Vagina (tissue), 2 donors: Measurements from ENCODE around the gene FBXO7. TPM values are rescaled to one million over a fixed set of nuclear protein-coding genes. Genes with fewer than 3 reads are reported as not detected.
A peak's percentile ranks its signal among the peaks of the same experiment; 100 is the strongest.

Source experiments
- DNase-seq, 2 donors: peaks; one replicate each; pipeline ENCODE4 v3.0.0-alpha.2; 2017; ENCODE audit errors: extremely low spot score in 2 of 2
- H3K27ac ChIP-seq: fragments of 200-600 bp; sonication (generic); one replicate; pipeline ENCODE4 v1.5.1; 2019
- H3K27me3 ChIP-seq: fragments of 200-600 bp; sonication (generic); one replicate; pipeline ENCODE4 v1.5.1; 2019
- H3K36me3 ChIP-seq, 2 donors: fragments of 200-600 bp; sonication (generic); one replicate each; pipeline ENCODE4 v1.5.1; 2017 to 2019
- H3K4me1 ChIP-seq: fragments of 200-600 bp; sonication (generic); one replicate; pipeline ENCODE4 v1.5.1; 2019
- H3K4me3 ChIP-seq, 2 donors: fragments of 200-600 bp; sonication (generic); 1 replicate in 1 of 2; 2 replicates in 1 of 2; pipeline ENCODE4 v1.5.1; 2016 to 2019
- H3K9me3 ChIP-seq: fragments of 200-600 bp; sonication (generic); one replicate; pipeline ENCODE4 v1.5.1; 2019
- CTCF ChIP-seq, 3 experiments: fragments of 450-650 bp in 2 of 3; fragments of 200-600 bp in 1 of 3; sonication (generic) in 1 of 3; IDR thresholded peaks; one replicate each; pipeline ENCODE4 v1.5.1; 2017 to 2019; ENCODE audit warnings: antibody characterized with exemption in 3 of 3, mild to moderate bottlenecking in 2 of 3, moderate library complexity in 2 of 3
- POLR2A ChIP-seq, 2 donors: fragments of 450-650 bp; IDR thresholded peaks; one replicate each; pipeline ENCODE4 v1.6.1; 2017; ENCODE audit warnings: antibody characterized with exemption in 2 of 2, mild to moderate bottlenecking in 2 of 2, moderate library complexity in 2 of 2
- POLR2AphosphoS5 ChIP-seq, 2 donors: sonication (generic); formaldehyde crosslinking; IDR thresholded peaks; one replicate each; pipeline ENCODE4 v1.9.0; 2017; ENCODE audit warnings: antibody characterized with exemption in 2 of 2, mild to moderate bottlenecking in 2 of 2, low read depth in 1 of 2; ENCODE audit not compliant: insufficient read depth in 1 of 2
- intact Hi-C: fragments of 100-400 bp; cut with DNase I; formaldehyde crosslinking; loops from one replicate; pipeline ENCODE4 v1.15.1; 2023
- total RNA-seq: library from RNA; depleted of rRNA; stranded (reverse); fragments of >200 nt; gene quantifications from one replicate; pipeline ENCODE4 v1.2.3, GENCODE V29; 2016

Gene FBXO7
- total RNA-seq, 1 donor from 2014 or later = 70.2 TPM

DNA sequence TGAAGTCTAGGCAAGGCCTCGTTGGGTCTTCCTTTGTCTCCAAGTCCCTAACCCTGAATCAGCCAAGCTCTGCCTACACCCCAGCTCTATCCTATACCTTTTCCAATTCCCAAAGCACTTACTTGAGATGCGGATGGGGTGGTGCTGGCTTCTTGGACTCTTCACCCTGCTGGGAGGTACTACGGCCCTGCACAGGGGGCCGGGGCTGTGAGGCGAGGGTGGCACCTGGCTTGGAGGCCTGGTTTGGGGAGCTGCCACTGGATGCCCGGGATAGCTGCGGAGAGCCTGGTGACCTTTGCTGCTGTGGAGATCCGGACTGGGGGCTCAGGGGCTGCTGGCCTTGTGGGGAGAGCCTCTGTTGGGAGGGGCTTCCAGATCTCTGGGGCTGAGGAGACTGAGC lies 43.3 kb downstream of the FBXO7 start:
- peak in 1 of 2 donors; percentile 72 for DNase-seq
- no peaks in the 10 kb centered on the region for H3K36me3 ChIP-seq
- TF ChIP-seq POLR2A (IDR thresholded peaks at IDR 0.05) (no peak), POLR2AphosphoS5 (IDR thresholded peaks at IDR 0.05; ENCODE audit: insufficient read depth in 1 of 2, low read depth in 1 of 2) (no peak), CTCF (IDR thresholded peaks at IDR 0.05) (no peak)
- H3K27ac ChIP-seq = no peak overlapping the region
- intact Hi-C loops = no loop called here
- H3K4me3 ChIP-seq = no peak overlapping the region
- H3K9me3 ChIP-seq = no peaks in the 10 kb centered on the region
- no peaks in the 10 kb centered on the region for H3K4me1 ChIP-seq
- H3K27me3 ChIP-seq = no peaks in the 10 kb centered on the region

GRCh38 chr22:32518381-32518780 lies 43.8 kb downstream of the FBXO7 start:
- Histone ChIP-seq H3K4me3 (no peak overlapping the region), H3K4me1 (no peaks in the 10 kb centered on the region), H3K36me3 (no peaks in the 10 kb centered on the region), H3K27ac (no peak overlapping the region), H3K27me3 (no peaks in the 10 kb centered on the region), H3K9me3 (no peaks in the 10 kb centered on the region)
- intact Hi-C loops = no loop called here
- no peak for DNase-seq
- TF ChIP-seq CTCF (IDR thresholded peaks at IDR 0.05) = no peak
- no peak for TF ChIP-seq POLR2AphosphoS5 (IDR thresholded peaks at IDR 0.05; ENCODE audit: insufficient read depth in 1 of 2, low read depth in 1 of 2)
- TF ChIP-seq POLR2A (IDR thresholded peaks at IDR 0.05) = no peak

- Histone ChIP-seq H3K9me3 (no peaks in the 10 kb centered on the region), H3K27me3 (no peaks in the 10 kb centered on the region), H3K4me3 (no peak overlapping the region), H3K4me1 (no peaks in the 10 kb centered on the region), H3K27ac (no peak overlapping the region), H3K36me3 (no peaks in the 10 kb centered on the region)
- no peak for TF ChIP-seq POLR2A (IDR thresholded peaks at IDR 0.05)
- TF ChIP-seq POLR2AphosphoS5 (IDR thresholded peaks at IDR 0.05; ENCODE audit: insufficient read depth in 1 of 2, low read depth in 1 of 2) = no peak
- TF ChIP-seq CTCF (IDR thresholded peaks at IDR 0.05) = no peak
- intact Hi-C loops = no loop called here
- DNase-seq = no peak
These were observed 44.2 kb downstream of the FBXO7 start for GRCh38 chr22:32518848-32519247.

DNA sequence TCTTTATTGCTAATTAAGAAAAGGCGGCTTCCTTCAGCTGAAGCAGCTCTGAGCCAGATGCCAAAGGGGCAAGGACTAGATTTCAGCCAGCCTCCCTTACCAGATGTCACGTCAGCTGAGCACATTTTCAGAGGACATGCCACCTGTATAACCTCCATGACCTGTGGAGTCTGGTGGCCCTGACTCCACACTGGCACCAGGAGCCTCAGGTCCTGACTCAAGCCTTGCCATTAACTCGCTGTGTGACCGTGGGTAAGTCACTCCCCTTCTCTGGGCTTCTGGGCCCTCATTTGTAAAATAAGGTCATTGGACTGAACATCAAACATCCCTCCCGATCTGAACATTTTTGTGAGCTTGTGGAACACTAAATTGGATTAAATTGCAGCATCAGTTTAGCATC lies 46.0 kb downstream of the FBXO7 start:
- intact Hi-C loops = no loop called here
- Histone ChIP-seq H3K4me3 (no peak overlapping the region), H3K27me3 (no peaks in the 10 kb centered on the region), H3K36me3 (no peaks in the 10 kb centered on the region), H3K4me1 (no peaks in the 10 kb centered on the region), H3K27ac (no peak overlapping the region), H3K9me3 (no peaks in the 10 kb centered on the region)
- TF ChIP-seq CTCF (IDR thresholded peaks at IDR 0.05) = no peak
- no peak for DNase-seq

DNA sequence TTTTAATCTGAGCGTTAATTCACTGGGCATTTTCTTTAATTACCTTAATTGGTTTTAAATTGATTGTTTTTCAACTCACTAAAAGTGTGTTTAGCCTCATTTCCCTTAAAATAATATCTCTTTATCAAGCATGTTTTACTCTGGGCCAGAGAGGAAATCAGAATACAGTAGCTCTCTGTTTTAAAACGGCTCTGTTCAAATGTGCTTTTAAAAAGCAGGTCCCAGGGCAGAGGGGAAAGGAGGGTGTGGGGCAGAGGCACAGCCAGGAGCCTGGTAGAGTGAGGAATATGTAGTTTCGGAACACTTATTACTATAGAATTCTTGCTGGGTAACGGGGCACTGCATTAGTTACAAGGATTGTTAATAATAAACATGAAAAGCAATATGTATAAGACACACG lies 47.6 kb downstream of the FBXO7 start:
- no peak for TF ChIP-seq POLR2A (IDR thresholded peaks at IDR 0.05)
- no peak for TF ChIP-seq POLR2AphosphoS5 (IDR thresholded peaks at IDR 0.05; ENCODE audit: insufficient read depth in 1 of 2, low read depth in 1 of 2)
- TF ChIP-seq CTCF (IDR thresholded peaks at IDR 0.05) = no peak
- DNase-seq = no peak
- intact Hi-C loops = no loop called here
- Histone ChIP-seq H3K4me1 (no peaks in the 10 kb centered on the region), H3K4me3 (no peak overlapping the region), H3K27ac (no peak overlapping the region), H3K27me3 (no peaks in the 10 kb centered on the region), H3K36me3 (no peaks in the 10 kb centered on the region), H3K9me3 (no peaks in the 10 kb centered on the region)
